Smooth muscle cell (in vitro differentiated cells): Measurements from ENCODE around the gene SGCA. TPM values are rescaled to one million over a fixed set of nuclear protein-coding genes. Genes with fewer than 3 reads are reported as not detected.
A peak's percentile ranks its signal among the peaks of the same experiment; 100 is the strongest.

ENCODE experiments used
- DNase-seq: peaks from one replicate; lab custom pipeline; 2025; ENCODE audit not compliant: unreplicated experiment; lab: John Stamatoyannopoulos, UW
- H2AFZ ChIP-seq: fragments of 200-600 bp; sonication (generic); 2 replicates; pipeline ENCODE4 v1.6.0; 2016; ENCODE audit warnings: antibody characterized with exemption, low read depth, mild to moderate bottlenecking
- H3F3A ChIP-seq: fragments of 200-600 bp; sonication (generic); 2 replicates; pipeline ENCODE4 v1.6.0; 2017; ENCODE audit warnings: antibody characterized with exemption, low read depth
- H3K27ac ChIP-seq: fragments of 200-600 bp; sonication (generic); 2 replicates; pipeline ENCODE4 v1.5.1; 2016; ENCODE audit warnings: low read depth, mild to moderate bottlenecking
- H3K27me3 ChIP-seq: fragments of 200-600 bp; sonication (generic); 2 replicates; pipeline ENCODE4 v1.6.1; 2016; ENCODE audit warnings: low read depth, mild to moderate bottlenecking
- H3K36me3 ChIP-seq: fragments of 200-600 bp; sonication (generic); 2 replicates; pipeline ENCODE4 v1.5.1; 2016; ENCODE audit warnings: low read depth
- H3K4me1 ChIP-seq: fragments of 200-600 bp; sonication (generic); 2 replicates; pipeline ENCODE4 v1.5.1; 2016; ENCODE audit warnings: low read depth
- H3K4me2 ChIP-seq: fragments of 200-600 bp; sonication (generic); 2 replicates; pipeline ENCODE4 v1.6.0; 2016; ENCODE audit warnings: mild to moderate bottlenecking
- H3K4me3 ChIP-seq: fragments of 200-600 bp; sonication (generic); 2 replicates; pipeline ENCODE4 v1.5.1; 2016; ENCODE audit warnings: mild to moderate bottlenecking
- H3K79me2 ChIP-seq: fragments of 200-600 bp; sonication (generic); 2 replicates; pipeline ENCODE4 v1.6.0; 2016; ENCODE audit warnings: low read depth, mild to moderate bottlenecking
- H3K9ac ChIP-seq: fragments of 200-600 bp; sonication (generic); 2 replicates; pipeline ENCODE4 v1.6.0; 2016; ENCODE audit warnings: low read depth
- H3K9me3 ChIP-seq: fragments of 200-600 bp; sonication (generic); replicated peaks from 2 replicates; pipeline ENCODE4 v1.5.1; 2016; ENCODE audit warnings: low read depth
- H4K20me1 ChIP-seq: fragments of 200-600 bp; sonication (generic); 2 replicates; pipeline ENCODE4 v1.6.0; 2016; ENCODE audit warnings: low read depth
- WGBS: methylation state at CpG from one replicate; pipeline ENCODE4 v1.1.7; 2016; ENCODE audit warnings: low lambda C conversion rate; 5-methylcytosine and 5-hydroxymethylcytosine counted together
- polyA plus RNA-seq: library from polyadenylated mRNA; unstranded; fragments of >200 nt; fragmentation: Nextera tagmentation; extraction: Ambion mirVana; gene quantifications from 2 replicates; pipeline ENCODE4 v1.2.1, GENCODE V29; 2016
- total RNA-seq: library from RNA; depleted of rRNA; stranded (reverse); fragments of >200 nt; gene quantifications from 2 replicates; pipeline ENCODE4 v1.2.3, GENCODE V29; 2014
- TF ChIP-seq, protein P1 (sequence below): fragments of 200-600 bp; sonication (generic); IDR thresholded peaks from 2 replicates; pipeline ENCODE4 v1.5.1; 2017; ENCODE audit warnings: borderline replicate concordance, mild to moderate bottlenecking, antibody characterized with exemption; ENCODE audit not compliant: insufficient read depth, poor library complexity, severe bottlenecking

SGCA gene
- total and polyA plus RNA-seq, 2 experiments from 2014 or later = 2.1 TPM; not detected in 1

DNA sequence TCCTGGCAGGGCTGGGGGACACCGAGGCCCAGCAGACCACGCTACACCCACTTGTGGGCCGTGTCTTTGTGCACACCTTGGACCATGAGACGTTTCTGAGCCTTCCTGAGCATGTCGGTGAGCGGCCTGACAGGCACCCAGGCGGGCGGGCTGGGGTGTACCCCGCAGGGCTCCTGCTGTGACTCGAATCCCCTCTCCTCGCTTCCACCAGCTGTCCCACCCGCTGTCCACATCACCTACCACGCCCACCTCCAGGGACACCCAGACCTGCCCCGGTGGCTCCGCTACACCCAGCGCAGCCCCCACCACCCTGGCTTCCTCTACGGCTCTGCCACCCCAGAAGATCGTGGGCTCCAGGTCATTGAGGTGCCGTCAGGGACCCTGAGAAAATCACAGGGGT lies 1.6 kb downstream of the SGCA start:
- WGBS = 91% methylated on average over 17 of the region's 19 CpGs
- H3K79me2 ChIP-seq = no peaks in the 10 kb centered on the region
- H3K27me3 ChIP-seq = no peaks in the 10 kb centered on the region
- H3K4me1 ChIP-seq = no peaks in the 10 kb centered on the region
- DNase-seq = no peak
- H4K20me1 ChIP-seq = no peaks in the 10 kb centered on the region
- H3K27ac ChIP-seq = no peak overlapping the region
- H3K9me3 ChIP-seq = no peaks in the 10 kb centered on the region
- TF ChIP-seq, protein P1, sequence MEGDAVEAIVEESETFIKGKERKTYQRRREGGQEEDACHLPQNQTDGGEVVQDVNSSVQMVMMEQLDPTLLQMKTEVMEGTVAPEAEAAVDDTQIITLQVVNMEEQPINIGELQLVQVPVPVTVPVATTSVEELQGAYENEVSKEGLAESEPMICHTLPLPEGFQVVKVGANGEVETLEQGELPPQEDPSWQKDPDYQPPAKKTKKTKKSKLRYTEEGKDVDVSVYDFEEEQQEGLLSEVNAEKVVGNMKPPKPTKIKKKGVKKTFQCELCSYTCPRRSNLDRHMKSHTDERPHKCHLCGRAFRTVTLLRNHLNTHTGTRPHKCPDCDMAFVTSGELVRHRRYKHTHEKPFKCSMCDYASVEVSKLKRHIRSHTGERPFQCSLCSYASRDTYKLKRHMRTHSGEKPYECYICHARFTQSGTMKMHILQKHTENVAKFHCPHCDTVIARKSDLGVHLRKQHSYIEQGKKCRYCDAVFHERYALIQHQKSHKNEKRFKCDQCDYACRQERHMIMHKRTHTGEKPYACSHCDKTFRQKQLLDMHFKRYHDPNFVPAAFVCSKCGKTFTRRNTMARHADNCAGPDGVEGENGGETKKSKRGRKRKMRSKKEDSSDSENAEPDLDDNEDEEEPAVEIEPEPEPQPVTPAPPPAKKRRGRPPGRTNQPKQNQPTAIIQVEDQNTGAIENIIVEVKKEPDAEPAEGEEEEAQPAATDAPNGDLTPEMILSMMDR = no peak
- H2AFZ ChIP-seq = no peak overlapping the region
- H3K4me3 ChIP-seq = no peak overlapping the region
- no peak overlapping the region for H3K9ac ChIP-seq
- no peaks in the 10 kb centered on the region for H3F3A ChIP-seq
- H3K4me2 ChIP-seq = no peak overlapping the region
- no peaks in the 10 kb centered on the region for H3K36me3 ChIP-seq

DNA sequence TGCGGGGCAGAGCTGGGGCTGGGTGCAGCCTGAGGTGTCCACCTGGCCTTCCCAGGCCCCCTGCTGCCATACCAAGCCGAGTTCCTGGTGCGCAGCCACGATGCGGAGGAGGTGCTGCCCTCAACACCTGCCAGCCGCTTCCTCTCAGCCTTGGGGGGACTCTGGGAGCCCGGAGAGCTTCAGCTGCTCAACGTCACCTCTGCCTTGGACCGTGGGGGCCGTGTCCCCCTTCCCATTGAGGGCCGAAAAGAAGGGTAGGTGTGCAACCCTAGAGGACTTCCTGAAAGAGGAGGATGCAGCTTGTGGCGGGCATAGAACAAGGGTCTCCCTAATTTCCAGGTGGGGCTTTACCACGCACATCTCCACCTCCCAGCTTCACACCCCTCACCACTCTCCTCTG lies 2.5 kb downstream of the SGCA start:
- no peaks in the 10 kb centered on the region for H3K4me1 ChIP-seq

DNA sequence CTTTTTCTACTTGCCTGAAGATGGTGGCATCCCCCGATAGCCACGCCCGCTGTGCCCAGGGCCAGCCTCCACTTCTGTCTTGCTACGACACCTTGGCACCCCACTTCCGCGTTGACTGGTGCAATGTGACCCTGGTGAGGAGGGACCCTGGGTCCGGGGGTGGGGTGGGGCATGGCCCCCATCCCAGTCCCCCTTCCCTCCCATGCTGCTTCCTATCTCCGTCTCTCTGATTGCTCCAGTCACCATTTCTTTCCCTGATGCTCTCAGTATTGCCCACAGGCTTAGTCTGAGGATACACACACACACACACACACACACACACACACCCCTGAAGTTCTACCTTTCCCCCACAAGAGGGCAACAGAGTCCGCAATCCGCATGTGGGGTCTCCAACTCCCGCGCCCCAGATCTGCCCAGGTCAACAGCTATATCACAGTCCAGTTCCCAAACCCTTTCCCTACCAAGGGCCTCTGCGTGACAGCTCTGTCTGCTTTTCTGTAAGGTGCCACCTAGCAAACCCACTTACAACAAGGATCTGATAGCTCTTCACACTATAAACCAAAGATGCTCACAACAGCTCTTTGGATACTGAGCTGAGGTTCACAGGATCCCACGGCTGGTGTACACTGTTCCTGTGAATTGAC lies 3.4 kb downstream of the SGCA start:
- Histone ChIP-seq H3K27ac (no peak overlapping the region), H2AFZ (no peak overlapping the region), H3F3A (no peaks in the 10 kb centered on the region), H3K79me2 (no peaks in the 10 kb centered on the region), H3K27me3 (no peaks in the 10 kb centered on the region), H3K4me2 (no peak overlapping the region), H3K4me3 (no peak overlapping the region), H3K4me1 (no peaks in the 10 kb centered on the region), H3K36me3 (no peaks in the 10 kb centered on the region), H3K9ac (no peak overlapping the region), H3K9me3 (no peaks in the 10 kb centered on the region), H4K20me1 (no peaks in the 10 kb centered on the region)
- 47% methylated on average over 14 of the region's 14 CpGs for WGBS
- TF ChIP-seq, protein P1 = peak; percentile 72
- DNase-seq = no peak

More for the DNA sequence above, 2.5 kb downstream of the SGCA start:
- Histone ChIP-seq H3K27me3 (no peaks in the 10 kb centered on the region), H3K4me2 (no peak overlapping the region), H3F3A (no peaks in the 10 kb centered on the region), H3K9me3 (no peaks in the 10 kb centered on the region), H3K79me2 (no peaks in the 10 kb centered on the region), H3K36me3 (no peaks in the 10 kb centered on the region), H4K20me1 (no peaks in the 10 kb centered on the region), H3K27ac (no peak overlapping the region), H3K9ac (no peak overlapping the region), H3K4me3 (no peak overlapping the region), H2AFZ (no peak overlapping the region)
- TF ChIP-seq, protein P1 = no peak
- 91% methylated on average over 12 of the region's 13 CpGs for WGBS
- DNase-seq = no peak

DNA sequence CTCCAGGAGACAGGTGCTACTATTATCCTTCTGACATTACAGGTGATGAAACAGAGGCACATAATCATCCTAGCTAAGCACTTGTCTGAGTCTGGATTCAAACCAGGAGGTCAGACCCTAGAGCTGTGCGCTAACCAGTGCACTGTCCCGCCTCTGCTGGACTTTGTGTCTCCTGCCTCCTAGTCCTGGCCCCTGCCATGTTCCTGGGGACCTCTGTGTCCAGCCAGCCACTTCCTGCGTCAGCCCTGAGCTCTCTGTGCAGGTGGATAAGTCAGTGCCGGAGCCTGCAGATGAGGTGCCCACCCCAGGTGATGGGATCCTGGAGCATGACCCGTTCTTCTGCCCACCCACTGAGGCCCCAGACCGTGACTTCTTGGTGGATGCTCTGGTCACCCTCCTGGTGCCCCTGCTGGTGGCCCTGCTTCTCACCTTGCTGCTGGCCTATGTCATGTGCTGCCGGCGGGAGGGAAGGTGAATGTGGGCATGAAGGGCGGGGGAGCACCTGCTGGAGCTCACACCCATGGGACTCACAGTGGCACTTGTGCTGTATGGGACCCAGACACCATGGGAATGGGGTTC lies 4.2 kb downstream of the SGCA start:
- no peak for DNase-seq
- Histone ChIP-seq H3K4me2 (no peak overlapping the region), H3K9ac (no peak overlapping the region), H3K4me1 (no peaks in the 10 kb centered on the region), H3K79me2 (no peaks in the 10 kb centered on the region), H2AFZ (no peak overlapping the region), H3K27ac (no peak overlapping the region), H3K9me3 (no peaks in the 10 kb centered on the region), H3F3A (no peaks in the 10 kb centered on the region), H3K36me3 (no peaks in the 10 kb centered on the region), H4K20me1 (no peaks in the 10 kb centered on the region), H3K27me3 (no peaks in the 10 kb centered on the region), H3K4me3 (no peak overlapping the region)
- TF ChIP-seq, protein P1 = no peak
- WGBS = 88% methylated on average over 9 of the region's 9 CpGs
